Astrocyte of the cerebellum (primary cell): Measurements from ENCODE around the gene NEDD4.

Experiments
- DNase-seq: peaks from one replicate; pipeline ENCODE4 v3.0.0-alpha.2; 2011; ENCODE audit warnings: low read depth
- H3K4me3 ChIP-seq: 2 replicates; pipeline ENCODE4 v1.5.1; 2011; ENCODE audit warnings: mild to moderate bottlenecking, low read depth, low read length, moderate library complexity
- CTCF ChIP-seq: IDR thresholded peaks from 2 replicates; pipeline ENCODE4 v1.5.1; 2012; ENCODE audit warnings: low read length, low read depth, moderate library complexity, mild to moderate bottlenecking; ENCODE audit errors: missing control alignments
- in situ Hi-C: cut with HindIII; loops from 2 replicates; pipeline ENCODE4 v1.10.0; 2017; ENCODE audit warnings: low sequenced_read_pairs

The NEDD4 gene

GRCh38 chr15:55942332-55942731 is 51.1 kb downstream of the NEDD4 start:
- no peak overlapping the region for H3K4me3 ChIP-seq
- in situ Hi-C loops, result no loop called here
- DNase-seq, result no peak
- no peak for TF ChIP-seq CTCF

- TF ChIP-seq CTCF, result no peak
- H3K4me3 ChIP-seq, result no peak overlapping the region
- in situ Hi-C loops, result no loop called here
- DNase-seq, result no peak
Measured at GRCh38 chr15:55937040-55937439, 56.4 kb downstream of the NEDD4 start.

GRCh38 chr15:55928955-55929354 is 64.5 kb downstream of the NEDD4 start:
- in situ Hi-C loops, result no loop called here
- TF ChIP-seq CTCF, result no peak

GRCh38 chr15:55921744-55922143 is 71.7 kb downstream of the NEDD4 start:
- TF ChIP-seq CTCF, result peak; percentile 14
- DNase-seq, result no peak
- H3K4me3 ChIP-seq, result no peak overlapping the region
- in situ Hi-C loops, result no loop called here

More at GRCh38 chr15:55928955-55929354, 64.5 kb downstream of the NEDD4 start:
- no peak for DNase-seq
- no peak overlapping the region for H3K4me3 ChIP-seq

GRCh38 chr15:55917881-55918296 is 75.5 kb downstream of the NEDD4 start:
- peak; percentile 72 for TF ChIP-seq CTCF

GRCh38 chr15:55916666-55917409 is 76.6 kb downstream of the NEDD4 start:
- H3K4me3 ChIP-seq, result peak overlapping the region; percentile 26
- peak; percentile 66 for DNase-seq
- in situ Hi-C loops, result no loop called here
- TF ChIP-seq CTCF, result no peak

More at GRCh38 chr15:55917881-55918296, 75.5 kb downstream of the NEDD4 start:
- in situ Hi-C loops, result no loop called here
- H3K4me3 ChIP-seq, result no peak overlapping the region
- DNase-seq, result peak; percentile 83
